Left lung (tissue), 10 donors: Measurements from ENCODE around the gene MGA. TPM values are rescaled to one million over a fixed set of nuclear protein-coding genes. Genes with fewer than 3 reads are reported as not detected.

Experiments used
- ATAC-seq: fragments of 200-7000 bp; cut with Tn5 transposase; one replicate; pipeline ENCODE4 v1.9.1; 2020; ENCODE audit warnings: moderate library complexity
- DNase-seq, 4 donors: peaks; one replicate each; pipeline ENCODE4 v3.0.0-alpha.2; 2013 to 2020
- H3K27ac ChIP-seq, 2 donors: fragments of 200-600 bp; sonication (generic) in 1 of 2; one replicate each; pipeline versions ENCODE4 v1.5.0 to v1.8.0; 2020 to 2021
- H3K27me3 ChIP-seq, 2 donors: fragments of 200-600 bp; sonication (generic) in 1 of 2; one replicate each; pipeline versions ENCODE4 v1.5.0 to v1.8.0; 2020 to 2021
- H3K36me3 ChIP-seq, 2 donors: fragments of 200-600 bp; sonication (generic) in 1 of 2; one replicate each; pipeline versions ENCODE4 v1.5.0 to v1.8.0; 2020 to 2021
- H3K4me1 ChIP-seq, 2 donors: fragments of 200-600 bp; one replicate each; pipeline ENCODE4 v1.8.0; 2021
- H3K4me3 ChIP-seq, 2 donors: fragments of 200-600 bp; sonication (generic) in 1 of 2; one replicate each; pipeline versions ENCODE4 v1.5.0 to v1.8.0; 2020 to 2021; ENCODE audit warnings: mild to moderate bottlenecking in 1 of 2
- H3K9me3 ChIP-seq, 2 donors: fragments of 200-600 bp; sonication (generic) in 1 of 2; one replicate each; pipeline versions ENCODE4 v1.5.0 to v1.8.0; 2020 to 2021
- intact Hi-C, 2 donors: fragments of 100-400 bp; cut with DNase I; formaldehyde crosslinking; loops; one replicate each; pipeline versions ENCODE4 v1.11.2 to v1.14.2; 2022
- polyA plus RNA-seq, 6 donors: library from polyadenylated mRNA; unstranded; fragments of 120-200 nt; gene quantifications; one replicate each; pipeline ENCODE4 v1.2.1, GENCODE V29; 2013; ENCODE audit not compliant: insufficient read length in 6 of 6
- total RNA-seq, 2 donors: library from RNA; stranded (reverse); fragmentation: NEBNext Ultra II Directional; extraction: Animal tissue kit (Norgen Biotek cat#: 25700); gene quantifications; one replicate each; pipeline ENCODE4 v1.2.1, GENCODE V29; 2021
- TF ChIP-seq, protein P1 (sequence below), 2 donors: fragments of 200-600 bp; sonication (generic) in 1 of 2; IDR thresholded peaks; one replicate each; pipeline versions ENCODE4 v1.5.0 to v1.8.0; 2021; ENCODE audit warnings: antibody characterized with exemption in 2 of 2
- donor health status: DM: no; HTN: yes; CAD: no.
- donor health status: DM: no; HTN: no; CAD: no.

The MGA gene
- total and polyA plus RNA-seq, 8 donors: 33.4 to 41.7 (median 39.2) TPM

DNA sequence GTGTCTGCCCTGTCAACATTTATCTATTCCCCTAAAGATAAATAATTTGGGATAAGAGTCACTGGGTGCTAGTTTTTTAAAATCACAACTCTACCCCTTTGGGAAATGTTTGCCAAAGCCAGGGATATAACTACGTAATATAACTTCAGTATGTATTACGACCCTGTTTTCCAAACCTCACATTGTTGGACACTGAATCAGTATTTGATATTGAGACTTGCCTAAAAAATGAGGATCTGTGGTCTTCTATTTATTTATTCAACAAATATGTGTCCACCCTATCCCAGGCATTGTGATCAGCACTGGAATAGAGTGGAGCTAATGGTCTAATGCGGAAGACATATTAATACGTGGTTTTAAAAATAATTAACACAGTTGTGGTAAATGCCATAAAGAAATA is 4.5 kb upstream of the MGA start:
- Histone ChIP-seq H3K27ac (no peak overlapping the region), H3K4me3 (no peak overlapping the region), H3K9me3 (peaks cover 0 to 4% of the 10 kb centered on the region in 2 donors), H3K36me3 (no peaks in the 10 kb centered on the region), H3K27me3 (no peaks in the 10 kb centered on the region), H3K4me1 (peaks cover 7 to 8% of the 10 kb centered on the region in 2 donors)
- ATAC-seq (no peak), DNase-seq (no peak)
- TF ChIP-seq, protein P1, sequence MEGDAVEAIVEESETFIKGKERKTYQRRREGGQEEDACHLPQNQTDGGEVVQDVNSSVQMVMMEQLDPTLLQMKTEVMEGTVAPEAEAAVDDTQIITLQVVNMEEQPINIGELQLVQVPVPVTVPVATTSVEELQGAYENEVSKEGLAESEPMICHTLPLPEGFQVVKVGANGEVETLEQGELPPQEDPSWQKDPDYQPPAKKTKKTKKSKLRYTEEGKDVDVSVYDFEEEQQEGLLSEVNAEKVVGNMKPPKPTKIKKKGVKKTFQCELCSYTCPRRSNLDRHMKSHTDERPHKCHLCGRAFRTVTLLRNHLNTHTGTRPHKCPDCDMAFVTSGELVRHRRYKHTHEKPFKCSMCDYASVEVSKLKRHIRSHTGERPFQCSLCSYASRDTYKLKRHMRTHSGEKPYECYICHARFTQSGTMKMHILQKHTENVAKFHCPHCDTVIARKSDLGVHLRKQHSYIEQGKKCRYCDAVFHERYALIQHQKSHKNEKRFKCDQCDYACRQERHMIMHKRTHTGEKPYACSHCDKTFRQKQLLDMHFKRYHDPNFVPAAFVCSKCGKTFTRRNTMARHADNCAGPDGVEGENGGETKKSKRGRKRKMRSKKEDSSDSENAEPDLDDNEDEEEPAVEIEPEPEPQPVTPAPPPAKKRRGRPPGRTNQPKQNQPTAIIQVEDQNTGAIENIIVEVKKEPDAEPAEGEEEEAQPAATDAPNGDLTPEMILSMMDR (IDR thresholded peaks at IDR 0.05): no peak
- intact Hi-C loops: no loop called here

DNA sequence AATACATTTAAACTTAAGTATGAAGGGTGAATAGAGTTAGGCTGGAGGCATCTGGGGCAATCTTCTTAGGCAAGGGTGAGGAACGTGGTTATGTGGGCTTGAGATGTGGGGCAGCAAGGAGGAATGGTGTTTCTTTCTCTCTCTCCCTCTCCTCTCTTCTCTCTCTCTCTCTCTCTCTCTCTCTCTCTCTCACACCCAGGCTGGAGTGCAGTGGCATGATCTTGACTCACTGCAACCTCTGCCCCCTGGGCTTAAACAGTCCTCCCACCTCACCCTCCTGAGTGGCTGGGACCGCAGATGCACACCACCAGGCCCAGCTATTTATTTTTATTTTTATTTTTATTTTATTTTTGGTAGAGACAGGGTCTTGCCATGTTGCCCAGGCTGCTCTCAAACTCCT is 4.0 kb upstream of the MGA start:
- Histone ChIP-seq H3K27me3 (no peaks in the 10 kb centered on the region), H3K4me3 (no peak overlapping the region), H3K27ac (no peak overlapping the region), H3K36me3 (no peaks in the 10 kb centered on the region), H3K4me1 (peaks cover 7 to 8% of the 10 kb centered on the region in 2 donors), H3K9me3 (no peaks in the 10 kb centered on the region)
- intact Hi-C loops: no loop called here
- ATAC-seq: no peak
- no peak for DNase-seq
- TF ChIP-seq, protein P1 (IDR thresholded peaks at IDR 0.05): no peak

DNA sequence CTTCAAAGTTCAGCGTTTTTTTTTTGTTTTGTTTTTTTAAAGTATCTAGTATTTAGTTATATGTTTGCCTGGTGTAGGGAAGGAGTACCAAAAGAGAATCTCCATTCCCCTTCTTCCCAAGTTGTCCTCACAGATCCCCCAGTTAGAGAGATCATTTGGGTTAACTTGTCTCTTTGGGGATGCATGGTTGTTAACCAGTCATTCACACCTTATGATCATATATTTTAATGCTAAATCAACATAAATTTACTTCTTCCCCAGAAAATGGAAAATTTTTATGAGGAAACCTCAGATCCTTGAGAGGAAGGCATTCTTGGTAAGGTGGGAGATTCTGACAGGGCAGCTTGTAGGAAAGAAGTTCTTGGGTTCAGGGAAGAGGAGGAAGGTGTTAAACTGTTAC is 1.5 kb upstream of the MGA start:
- Histone ChIP-seq H3K36me3 (no peaks in the 10 kb centered on the region), H3K4me3 (no peak overlapping the region), H3K9me3 (no peaks in the 10 kb centered on the region), H3K27ac (no peak overlapping the region), H3K4me1 (peaks cover 12 to 14% of the 10 kb centered on the region in 2 donors), H3K27me3 (no peaks in the 10 kb centered on the region)
- DNase-seq (no peak), ATAC-seq (no peak)
- TF ChIP-seq, protein P1 (IDR thresholded peaks at IDR 0.05): no peak
- intact Hi-C loops: no loop called here

DNA sequence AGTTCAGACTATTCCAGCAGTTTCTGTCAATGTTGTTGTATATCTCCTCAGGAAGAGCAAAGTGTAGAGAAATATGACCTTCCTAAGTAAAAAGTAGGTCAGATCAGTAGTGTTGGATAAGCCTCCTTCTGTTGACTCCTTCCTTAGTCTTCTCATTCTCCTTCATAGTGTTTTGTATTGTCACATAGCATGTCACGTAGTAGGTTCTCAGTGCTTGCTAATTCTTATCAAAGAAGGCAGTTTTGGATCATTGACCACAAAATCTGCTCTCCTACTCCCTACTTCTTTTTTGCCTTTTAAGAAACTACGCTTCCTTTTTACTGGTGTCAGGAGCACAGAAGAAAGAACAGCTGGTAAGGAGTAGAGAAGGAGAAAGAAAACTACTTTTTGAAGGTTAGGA is 1.0 kb upstream of the MGA start:
- intact Hi-C loops: no loop called here
- Histone ChIP-seq H3K9me3 (no peaks in the 10 kb centered on the region), H3K36me3 (no peaks in the 10 kb centered on the region), H3K27ac (no peak overlapping the region), H3K27me3 (no peaks in the 10 kb centered on the region), H3K4me1 (peaks cover 12% of the 10 kb centered on the region in 2 donors), H3K4me3 (no peak overlapping the region)
- DNase-seq: peak in 1 of 4 donors; percentile 3
- TF ChIP-seq, protein P1 (IDR thresholded peaks at IDR 0.05): no peak
- ATAC-seq: no peak

DNA sequence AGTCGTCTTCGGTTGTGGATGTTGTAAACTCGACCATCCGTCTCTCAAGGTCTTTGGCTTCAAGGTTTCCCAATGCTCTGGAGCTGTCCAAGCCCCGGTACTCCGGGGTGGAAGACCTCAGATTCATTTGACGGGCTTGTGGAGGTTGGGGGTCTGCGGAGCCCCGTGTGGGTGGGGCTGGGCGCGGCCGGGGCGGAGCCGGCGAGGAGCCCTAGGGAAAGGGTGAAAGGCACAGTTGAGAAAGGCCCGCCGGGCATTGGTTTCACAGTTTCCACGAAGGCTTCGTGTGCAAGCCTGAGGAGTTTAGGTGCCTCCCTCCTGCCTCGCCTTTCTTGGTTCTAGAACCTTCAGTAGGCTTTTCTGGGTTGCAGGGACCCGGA is 360 bp upstream of the MGA start:
- no peaks in the 10 kb centered on the region for H3K36me3 ChIP-seq
- ATAC-seq (peak; percentile 12), DNase-seq (peak in 1 of 4 donors; percentile 34)
- peak overlapping the region; percentile 39 to 51 for H3K4me3 ChIP-seq
- H3K9me3 ChIP-seq: no peaks in the 10 kb centered on the region
- H3K4me1 ChIP-seq: peaks cover 12% of the 10 kb centered on the region in 2 donors
- H3K27me3 ChIP-seq: no peaks in the 10 kb centered on the region
- TF ChIP-seq, protein P1 (IDR thresholded peaks at IDR 0.05): no peak
- H3K27ac ChIP-seq: peak overlapping the region; percentile 80 to 94
- intact Hi-C loops: no loop called here
